HG03280 (cell line): ENCODE measurements around the gene CAPN12.

Experiments
- ATAC-seq: cut with Tn5 transposase; IDR thresholded peaks from one replicate; pipeline ENCODE4 v1.9.1; 2021; ENCODE audit warnings: mild to moderate bottlenecking, moderate library complexity; ENCODE audit not compliant: unreplicated experiment

CAPN12 gene

DNA sequence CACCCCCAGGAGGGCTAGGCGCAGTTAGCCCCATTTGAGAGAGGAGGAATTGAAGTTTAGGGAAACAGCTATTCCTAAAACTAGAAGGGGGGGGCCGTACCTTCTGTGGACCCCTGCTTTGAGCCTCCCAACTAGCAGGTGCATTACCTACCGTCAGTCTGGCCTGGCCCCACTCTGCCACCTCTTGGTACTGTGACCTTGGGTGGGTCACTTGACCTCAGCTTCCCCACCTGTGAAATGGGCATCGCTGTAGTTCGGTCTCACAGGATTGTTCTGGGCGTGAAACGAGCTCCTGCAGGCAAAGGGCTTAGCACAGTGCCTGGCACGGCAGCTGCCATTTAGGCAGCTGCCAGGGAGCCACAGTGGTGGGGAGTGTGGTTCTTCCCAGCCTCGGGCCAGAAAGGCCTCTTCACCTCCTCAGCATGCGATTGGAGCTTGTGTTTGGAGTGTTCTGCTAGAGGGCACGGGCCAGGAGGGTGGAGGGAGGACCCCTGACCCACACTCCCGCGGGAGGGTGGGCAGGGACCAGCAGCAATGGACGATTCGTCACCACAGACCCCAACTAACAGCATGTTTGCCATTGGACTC lies 32.0 kb downstream of the CAPN12 start:
- no peak for ATAC-seq

DNA sequence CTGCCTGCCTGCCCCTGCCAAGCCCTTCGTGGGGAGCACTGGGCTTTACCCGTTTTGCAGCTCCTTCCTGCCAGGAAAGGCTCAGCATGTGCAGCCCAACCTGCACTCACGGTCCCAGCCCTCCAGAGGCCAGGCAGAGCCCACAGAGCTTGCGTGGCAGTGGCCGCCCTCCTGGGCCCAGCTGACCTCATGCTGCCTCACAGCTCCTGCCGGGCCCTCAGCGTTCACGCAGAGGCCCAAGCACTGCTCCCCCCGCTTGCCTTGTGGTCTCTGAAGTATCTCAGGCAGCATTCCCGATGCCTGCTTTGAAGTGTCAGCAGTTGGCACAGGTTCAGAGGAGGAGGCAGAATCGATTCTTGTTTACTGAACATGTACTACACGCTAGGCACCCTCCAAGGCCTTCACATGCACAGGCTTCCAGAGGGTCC lies 32.5 kb downstream of the CAPN12 start:
- ATAC-seq, result no peak

DNA sequence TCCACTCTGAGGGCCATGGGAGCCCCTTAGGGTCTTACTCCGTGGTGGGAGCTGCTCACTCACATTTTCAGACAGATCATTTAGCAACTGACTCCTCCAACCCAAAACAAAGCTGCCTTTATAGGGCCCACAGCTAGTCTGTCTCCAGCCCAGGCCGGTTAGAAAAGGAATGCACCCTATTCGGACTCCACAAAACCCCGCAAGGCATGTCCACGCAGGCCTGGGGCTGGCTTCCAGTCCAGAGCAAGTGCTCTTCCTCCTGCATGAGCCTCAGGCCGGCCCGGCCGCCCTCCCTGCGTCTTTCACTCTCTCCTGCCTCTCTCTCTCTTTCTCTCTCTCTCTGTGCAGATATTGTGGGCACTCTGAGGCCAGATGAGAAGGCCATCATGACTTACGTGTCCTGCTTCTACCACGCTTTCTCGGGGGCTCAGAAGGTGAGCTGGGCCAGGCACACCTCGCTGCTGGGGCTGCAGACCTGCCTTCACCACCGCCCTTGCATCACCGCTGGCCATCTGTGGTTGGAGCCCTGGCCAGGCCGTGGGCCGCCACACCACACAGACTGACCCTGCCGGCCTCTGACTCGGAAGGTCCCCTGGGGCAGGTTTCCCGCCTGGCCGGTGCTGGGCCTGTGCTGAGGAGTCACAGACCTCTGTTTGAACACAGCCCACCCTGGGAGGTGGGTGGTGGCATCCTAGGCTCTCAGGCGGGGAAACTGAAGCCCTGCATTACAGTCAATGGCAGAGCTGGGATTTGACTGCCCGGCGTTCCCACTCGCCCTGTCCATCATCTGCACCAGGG lies 33.1 kb downstream of the CAPN12 start:
- no peak for ATAC-seq

DNA sequence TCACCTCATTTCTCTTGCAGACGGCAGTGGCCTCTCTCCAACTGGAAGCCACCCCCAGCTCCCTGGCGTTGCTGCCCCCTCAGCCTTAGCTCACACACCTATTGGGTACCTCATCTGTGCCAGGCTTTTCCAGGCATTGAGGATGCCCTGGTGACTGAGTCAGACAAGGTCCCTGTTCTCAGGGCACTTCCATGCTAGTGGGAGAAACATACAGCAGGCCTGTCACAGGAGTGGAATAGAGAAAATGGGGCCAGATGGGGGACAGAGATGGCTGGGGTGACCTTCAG lies 33.9 kb downstream of the CAPN12 start:
- no peak for ATAC-seq

DNA sequence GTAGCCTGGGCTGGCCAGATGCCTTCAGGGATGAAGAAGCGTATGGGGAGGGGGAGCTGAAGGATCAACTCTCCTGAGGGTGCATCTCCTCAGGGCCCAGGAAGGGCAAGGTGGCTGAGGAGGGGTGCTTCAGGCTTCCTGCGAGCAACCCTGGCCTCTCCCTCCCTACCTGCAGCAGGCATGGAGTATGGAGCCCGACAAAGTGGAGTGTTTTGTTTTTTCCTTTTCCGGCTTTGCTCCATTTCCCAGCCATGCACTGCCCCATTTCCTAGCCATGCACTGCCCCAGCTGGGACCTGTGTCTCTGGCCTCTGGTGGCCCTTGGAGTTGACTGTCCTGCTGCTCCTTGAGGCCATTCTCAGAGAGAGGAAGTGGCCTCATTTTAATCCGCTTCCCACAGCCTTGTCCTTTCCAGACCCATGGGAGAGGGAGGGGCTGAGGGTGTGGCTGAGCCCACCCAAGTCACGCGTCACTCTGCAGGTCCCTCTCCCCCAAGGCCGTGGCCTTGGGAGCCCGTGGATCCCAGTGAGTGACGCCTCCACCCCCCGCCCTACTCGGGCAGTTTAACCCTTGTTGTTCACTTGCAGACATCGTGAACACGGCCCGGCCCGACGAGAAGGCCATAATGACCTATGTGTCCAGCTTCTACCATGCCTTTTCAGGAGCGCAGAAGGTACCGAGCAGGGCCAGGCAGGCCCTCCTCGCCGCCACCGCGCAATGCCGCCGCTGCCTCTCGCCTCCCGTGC lies 34.4 kb downstream of the CAPN12 start:
- ATAC-seq, result no peak

DNA sequence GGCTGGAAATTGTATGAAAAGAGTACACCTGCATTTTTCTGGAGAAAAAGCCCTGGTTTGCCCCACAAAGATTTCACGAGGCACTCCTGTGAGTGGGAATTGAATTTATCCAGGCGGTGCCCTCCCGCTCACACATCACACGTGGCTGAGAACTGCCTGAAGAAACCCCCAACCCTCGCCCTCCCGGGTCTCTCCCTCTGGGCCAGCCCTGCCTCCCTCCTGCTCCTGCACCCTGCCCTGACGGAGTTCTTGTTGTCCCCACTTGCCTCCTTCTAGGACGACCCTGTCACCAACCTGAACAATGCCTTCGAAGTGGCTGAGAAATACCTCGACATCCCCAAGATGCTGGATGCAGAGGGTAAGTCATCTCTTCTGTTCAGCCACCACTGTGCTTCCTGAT lies 35.2 kb downstream of the CAPN12 start:
- ATAC-seq, result no peak

DNA sequence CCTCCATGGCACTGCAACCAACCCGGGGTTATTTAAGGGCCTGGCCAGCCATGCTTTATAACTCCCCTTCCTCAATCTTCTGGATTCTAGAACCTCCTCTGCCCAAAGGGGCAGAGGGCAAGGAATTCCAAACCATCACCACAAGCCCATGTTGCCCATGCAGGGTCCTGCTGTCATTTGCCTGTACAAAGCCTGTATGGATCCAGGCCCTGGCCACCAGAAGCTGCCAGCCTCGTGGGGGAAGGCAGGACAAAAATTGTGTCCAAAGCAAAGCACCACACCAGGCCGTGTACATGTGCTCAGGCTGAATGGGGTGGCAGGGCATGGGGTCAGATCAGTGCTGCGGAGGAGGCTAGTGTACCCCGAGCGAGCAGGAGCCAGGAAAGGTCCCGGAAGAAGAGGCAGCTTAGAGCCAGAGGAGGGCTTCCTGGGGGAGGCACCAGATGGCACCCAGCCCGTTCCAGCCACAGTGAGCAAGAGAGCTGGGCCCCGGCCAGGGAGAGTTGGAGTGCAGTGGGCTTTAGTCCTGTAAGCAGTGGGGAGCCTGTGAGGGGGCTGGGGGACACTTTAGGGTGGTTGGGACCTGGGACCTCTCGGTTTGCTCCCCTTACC lies 35.8 kb downstream of the CAPN12 start:
- ATAC-seq, result no peak

DNA sequence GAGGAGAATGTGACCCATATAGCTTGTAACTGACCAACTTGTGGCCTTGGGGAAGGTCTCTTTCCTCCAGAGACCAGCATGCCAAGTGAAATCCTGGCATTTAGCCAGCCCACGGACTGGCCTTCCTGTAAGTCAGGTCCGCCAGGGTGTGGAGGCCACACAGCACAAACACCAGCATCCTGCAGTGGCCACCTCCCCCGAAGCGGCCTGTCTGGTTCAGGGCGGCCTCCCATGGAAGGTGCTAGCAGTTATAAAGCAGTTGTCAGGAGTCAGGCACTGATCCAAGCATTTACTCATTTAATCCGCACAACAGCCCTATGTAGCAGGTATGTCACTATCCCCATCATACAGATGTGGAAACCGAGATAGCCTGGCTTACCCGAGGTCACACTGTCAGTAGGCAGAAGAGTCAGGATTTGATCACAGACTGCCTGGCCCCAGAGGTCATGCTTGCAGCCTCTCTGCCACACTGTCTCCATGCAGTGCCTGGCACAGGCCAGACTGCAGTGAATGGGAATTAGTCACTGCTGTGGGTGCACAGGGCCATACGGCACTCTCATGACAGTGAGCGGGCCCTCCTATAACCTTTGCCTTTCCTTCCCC lies 36.7 kb downstream of the CAPN12 start:
- ATAC-seq, result no peak

DNA sequence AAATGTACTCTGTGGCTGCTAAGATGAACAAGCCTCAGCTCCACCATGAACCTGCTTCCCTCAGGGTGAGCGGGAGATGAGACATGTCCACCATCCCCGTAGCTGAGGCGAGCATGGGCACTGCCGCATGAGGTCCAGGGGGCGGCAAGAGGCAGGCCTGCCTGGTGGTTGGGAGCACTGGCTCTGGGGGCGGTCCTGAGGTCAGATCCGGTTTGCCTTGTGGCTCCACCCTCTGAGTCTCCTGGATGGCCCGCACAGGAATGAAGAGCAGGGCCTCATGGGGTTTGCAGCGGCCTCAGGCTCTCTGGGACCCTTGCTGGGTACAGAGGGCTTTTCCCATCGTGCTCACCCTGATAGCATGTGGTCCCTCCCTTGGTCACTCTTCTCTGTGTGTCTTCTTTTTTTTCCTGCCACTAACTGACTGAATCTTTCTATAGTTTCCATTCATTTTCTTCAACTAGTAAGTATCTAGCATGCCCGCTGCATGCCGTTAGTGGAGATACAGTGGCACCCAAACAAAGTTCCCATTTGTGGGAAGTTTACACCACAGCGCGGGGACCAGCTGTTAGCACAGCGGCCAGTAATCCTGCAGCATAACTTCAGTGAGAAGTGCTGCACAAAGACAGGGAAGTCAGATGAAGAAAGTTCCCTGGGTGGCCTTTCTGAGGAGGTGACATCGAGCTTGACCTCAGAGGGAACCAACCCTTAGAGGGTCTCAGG lies 37.3 kb downstream of the CAPN12 start:
- no peak for ATAC-seq

DNA sequence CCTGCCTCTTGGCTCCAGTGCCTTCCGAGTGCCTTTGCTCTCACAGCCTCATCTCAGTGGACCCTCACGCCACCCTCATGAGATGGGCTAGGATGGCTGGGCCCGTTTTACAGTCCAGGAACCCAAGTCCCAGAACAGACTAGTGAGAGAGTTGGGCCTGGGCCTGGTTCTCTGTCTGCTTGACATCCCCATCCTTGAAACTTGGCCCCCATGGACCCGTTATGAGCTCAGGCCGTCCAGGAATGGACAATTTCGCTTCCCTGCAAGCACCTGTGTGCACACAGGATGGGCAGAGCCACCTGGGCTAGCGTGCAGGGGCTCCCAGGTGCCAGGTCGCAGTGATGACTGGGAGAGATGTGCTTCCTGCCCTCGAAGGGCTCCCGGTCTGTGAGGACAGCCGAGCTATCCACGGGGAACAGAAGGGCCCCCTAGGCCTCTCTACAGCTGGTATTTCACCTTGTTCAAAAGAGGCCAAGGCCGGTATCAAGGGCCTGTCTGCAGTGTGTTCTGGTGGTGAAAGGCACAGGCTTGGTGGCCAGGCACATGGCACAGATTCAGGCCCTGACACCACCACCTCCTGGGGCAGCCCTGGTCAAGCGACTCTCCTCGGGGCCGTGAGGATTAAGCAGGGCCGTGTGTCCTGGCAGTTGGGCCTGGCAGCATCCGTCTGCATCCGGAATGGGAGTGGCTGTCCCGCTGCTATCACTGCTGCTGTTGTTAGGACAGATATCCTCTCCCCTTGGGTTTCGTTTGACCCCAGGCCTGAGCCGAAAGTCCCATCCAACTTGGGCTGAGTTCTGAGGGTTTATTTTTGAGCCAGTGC lies 38.9 kb downstream of the CAPN12 start:
- no peak for ATAC-seq

DNA sequence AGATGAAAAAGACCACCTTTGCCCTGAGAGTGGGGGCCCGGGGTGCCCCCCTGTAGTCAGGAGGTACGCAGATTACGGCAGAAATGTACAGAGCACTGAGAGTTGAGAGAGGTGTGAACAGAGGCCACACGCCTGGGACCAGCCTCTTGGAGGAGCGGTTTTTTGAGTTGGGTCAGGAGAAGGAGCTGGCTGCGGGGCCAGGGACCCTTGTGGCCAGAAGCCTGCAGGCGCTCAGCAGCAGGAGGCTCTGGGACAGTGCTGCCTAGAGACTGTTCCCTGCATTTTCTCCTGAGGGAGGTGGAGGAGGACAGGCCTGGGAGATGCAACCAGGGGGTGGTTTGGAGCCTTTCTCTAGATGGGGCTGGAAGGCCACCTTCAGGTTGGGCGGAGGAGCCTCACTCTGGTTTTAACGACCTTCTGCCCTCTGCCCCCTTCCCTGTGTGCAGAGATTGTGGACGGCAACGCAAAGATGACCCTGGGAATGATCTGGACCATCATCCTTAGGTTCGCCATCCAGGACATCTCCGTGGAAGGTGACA lies 39.7 kb downstream of the CAPN12 start:
- no peak for ATAC-seq

DNA sequence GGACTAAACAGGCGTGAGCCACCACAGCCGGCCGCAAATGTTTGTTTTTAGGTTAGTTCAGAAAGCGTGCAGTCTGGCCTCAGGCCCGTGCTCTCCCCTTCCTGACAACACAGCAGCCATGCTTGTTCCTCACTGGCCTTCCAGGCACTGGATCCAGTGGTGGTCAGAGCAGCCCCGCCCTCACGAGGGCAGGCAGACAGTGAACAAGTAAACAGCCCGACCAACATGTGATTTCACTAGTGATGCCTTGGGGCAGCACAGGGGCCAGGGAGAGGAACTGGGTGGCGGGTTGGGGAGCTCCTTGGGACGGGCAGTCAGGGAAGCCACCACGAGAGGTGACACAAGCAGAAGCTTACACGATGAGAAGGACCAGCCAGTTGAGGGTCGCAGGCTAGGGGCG lies 40.8 kb downstream of the CAPN12 start:
- no peak for ATAC-seq

DNA sequence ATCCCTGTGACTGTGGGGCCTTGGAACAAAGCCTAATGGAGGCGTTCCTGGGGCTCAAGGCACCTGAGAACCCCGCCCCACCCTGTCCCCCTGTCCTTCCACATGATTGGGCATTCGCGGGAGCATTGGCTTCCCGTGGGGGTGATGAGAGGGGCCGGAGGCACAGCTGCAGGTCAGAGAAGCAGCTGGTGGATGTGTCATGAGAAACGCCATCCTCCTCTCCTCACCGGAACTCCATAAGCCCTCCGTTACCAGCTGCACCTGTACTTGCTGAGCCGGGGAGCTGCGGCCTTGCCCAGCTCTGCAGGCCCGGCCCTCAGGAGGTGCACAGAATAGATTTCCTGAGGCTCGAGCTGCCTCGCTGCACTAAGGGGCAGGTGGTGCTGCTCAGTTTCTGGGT lies 42.0 kb downstream of the CAPN12 start:
- ATAC-seq, result no peak

DNA sequence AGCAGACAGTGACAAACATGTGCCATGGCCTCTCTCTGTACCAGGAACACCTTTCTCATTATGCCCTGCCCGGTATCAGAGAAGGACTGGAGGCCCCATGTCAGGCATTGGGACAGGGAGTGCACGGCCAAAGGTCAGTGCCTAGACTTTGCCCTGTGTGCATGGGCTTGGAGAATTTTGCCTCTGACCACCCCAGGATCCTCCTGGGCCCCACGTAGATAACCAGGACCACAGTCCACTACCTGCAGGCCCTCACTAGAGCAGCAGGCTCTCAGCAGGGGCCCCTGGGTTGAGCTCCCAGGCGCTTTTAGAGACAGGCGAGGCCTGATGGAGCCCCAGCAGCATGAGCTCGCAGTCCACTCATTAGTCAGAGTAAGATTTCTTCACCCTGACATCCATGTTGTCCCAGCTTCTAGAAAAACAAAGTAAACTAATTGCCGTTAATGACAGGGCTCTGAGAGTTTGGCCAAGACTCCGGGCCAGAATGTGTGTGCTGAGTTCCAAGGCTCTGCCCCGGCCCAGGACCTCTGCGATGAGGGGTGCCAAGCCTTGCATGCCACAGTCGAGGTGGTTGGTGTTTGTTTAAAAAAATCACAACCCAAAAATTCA lies 42.7 kb downstream of the CAPN12 start:
- no peak for ATAC-seq

DNA sequence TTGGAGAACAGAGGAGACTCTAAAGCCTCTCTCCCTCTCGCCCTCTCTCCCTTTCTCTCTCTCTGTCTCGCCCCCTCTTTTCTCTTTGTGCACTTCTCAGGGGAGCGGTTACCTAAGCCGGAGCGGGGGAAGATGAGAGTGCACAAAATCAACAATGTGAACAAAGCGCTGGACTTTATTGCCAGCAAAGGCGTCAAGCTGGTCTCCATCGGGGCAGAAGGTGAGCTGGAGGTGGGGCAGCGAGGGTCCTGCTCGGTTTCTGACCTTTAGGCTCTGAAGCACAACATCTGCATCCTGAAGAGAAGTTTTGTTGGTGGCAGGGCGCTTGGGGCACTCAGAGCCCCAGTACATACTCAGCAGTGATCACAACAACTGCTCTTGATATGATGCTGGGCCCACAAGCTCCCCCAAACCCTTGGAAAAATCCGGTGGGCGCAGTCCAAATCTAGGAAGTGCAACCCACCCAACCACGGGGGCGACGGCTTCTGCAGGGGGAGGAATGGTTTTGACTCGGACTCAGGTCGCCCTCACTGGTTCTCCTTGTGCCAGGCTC lies 43.3 kb downstream of the CAPN12 start:
- no peak for ATAC-seq

DNA sequence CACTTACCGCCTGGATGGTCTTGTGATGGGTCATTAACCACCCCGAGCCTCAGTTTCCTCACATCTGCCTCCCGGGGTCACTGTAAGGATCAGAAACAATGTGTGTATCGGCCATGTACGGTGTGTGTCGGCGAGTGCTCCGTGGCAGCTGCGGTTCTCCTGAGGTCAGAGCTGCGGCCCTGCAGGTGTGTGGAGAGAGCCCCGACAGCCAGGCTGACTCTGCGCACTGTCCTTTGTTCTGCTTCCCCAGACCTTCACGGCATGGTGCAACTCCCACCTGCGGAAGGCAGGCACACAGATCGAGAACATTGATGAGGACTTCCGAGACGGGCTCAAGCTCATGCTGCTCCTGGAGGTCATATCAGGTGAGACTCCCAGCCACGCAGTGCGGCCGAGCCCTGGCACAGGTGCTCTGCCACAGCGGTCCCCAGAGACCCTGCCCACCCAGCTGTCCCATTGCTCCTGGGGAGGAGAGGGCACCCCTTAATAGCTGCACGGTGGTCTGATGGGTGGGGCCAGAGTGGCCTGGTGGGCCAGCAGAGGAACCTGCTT lies 43.8 kb downstream of the CAPN12 start:
- ATAC-seq, result no peak

DNA sequence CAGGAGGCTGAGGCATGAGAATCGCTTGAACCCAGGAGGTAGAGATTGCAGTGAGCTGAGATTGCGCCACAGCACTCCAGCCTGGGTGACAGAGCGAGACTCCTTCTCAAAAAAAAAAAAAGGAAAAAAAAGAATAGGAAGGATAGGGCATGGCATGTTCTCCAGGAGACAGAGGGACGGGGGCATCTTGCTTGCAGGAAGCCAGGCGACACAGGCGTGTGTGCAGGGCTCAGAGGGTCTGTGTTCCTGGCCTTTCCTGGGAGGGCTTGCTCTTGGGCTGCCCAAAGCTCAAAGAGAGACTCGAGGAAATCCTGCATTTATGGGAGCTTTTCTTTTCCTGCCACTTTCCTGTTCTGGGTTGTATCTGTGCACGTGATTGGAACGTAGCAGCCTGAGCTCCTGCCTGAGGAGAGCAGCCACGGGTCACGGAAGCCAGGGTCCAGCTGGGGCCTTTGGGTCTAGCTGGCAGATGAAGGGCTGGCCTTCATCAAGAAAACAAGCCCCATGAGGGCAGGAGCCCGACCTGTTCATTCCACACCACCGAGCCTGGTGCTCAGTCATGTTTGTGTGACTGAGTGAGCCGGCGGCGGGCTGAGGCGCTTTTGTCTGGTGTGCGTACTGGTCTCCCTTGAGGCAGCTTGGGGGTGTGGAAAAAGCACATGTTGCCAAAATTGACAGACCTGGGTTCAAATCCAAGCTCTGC lies 44.5 kb downstream of the CAPN12 start:
- no peak for ATAC-seq

DNA sequence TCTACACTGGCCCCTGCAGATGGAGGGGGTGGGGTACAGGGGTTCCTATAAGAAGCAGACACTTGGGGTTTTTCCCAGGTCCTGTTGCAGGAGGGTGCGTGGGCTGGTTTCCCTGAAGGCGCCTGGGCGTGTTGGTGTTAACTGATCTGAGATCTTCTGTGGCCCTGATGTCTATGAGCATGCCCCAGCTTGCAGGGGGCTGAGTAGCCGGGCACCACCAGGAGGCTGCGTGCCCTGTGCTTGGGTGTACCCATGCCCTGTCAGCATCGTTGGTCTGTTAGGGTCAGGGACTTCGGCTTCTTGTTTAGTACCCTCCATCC lies 45.3 kb downstream of the CAPN12 start:
- no peak for ATAC-seq
